ENCODE measurements around the gene UNC13D.

- no peak for TF ChIP-seq EZH2phosphoT487 (IDR thresholded peaks at IDR 0.05; ENCODE audit: insufficient read depth, low read depth)
- TF ChIP-seq EZH2 (IDR thresholded peaks at IDR 0.05; ENCODE audit: insufficient read depth, poor library complexity, severe bottlenecking), result no peak
These were observed 1.9 kb upstream of the UNC13D start for GRCh38 chr17:75845933-75846691.

All from GM23248 (cell line).